ENCODE measurements around the gene HIVEP3.

DNA sequence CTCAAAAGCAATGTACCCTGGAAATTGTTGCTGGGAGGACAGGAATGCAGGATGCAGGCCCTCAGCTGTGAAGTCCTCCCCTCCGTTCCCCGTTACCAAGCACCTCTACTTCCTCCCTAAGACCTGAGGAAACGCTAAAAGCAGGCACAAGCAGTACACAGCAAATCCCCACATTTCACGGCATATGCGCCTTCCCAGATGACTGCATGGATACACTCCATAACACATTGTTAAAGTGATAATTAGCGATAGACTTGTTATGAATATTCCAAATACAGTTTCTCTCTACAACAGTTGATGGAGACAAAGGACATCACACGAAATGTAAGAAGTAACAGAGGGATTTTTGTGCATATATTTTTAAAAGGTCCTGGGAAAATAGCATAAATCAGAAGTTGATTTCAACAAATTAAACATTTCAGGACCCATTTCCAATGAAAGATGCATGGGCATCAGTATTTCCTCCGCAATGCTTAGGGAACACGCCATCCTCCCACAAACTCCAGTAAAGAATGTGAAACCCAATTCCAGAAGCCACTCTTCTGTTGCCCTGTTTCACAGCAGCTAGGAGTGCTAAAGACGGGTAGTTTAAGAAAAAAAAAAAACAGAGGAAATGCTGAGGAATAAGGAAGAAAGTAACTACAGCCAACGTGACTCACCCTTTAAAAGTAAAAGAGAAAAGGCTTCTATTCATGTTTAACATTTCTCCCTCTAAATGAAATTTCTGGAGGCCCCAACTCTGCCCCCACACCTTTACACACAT is 75.5 kb downstream of the HIVEP3 start:
- TF ChIP-seq POLR2A (IDR thresholded peaks at IDR 0.05; ENCODE audit: low read length) (no peak), GATA1 (IDR thresholded peaks at IDR 0.05; ENCODE audit: low read depth, low read length) (no peak)

Measured in erythroblast (primary cell).